MM.1S (cell line): Measurements from ENCODE around the gene CFAP107.

Source experiments
- CTCF ChIP-seq: fragments of 300-600 bp; sonication (generic); IDR thresholded peaks from 2 replicates; pipeline ENCODE4 v1.5.1; 2016; ENCODE audit warnings: antibody characterized with exemption, low read length, mixed read lengths
- EZH2 ChIP-seq: fragments of 300-600 bp; sonication (generic); optimal IDR thresholded peaks from 2 replicates; pipeline ENCODE3; 2017; ENCODE audit warnings: low read depth, mild to moderate bottlenecking, antibody characterized with exemption, low read length, mixed read lengths

- TF ChIP-seq CTCF (no peak), EZH2 (no peak)
These were observed 53.7 kb downstream of the CFAP107 start for GRCh38 chr1:12799730-12800129.
